ENCODE measurements around the gene RNF144B.
A peak's percentile ranks its signal among the peaks of the same experiment; 100 is the strongest.

The RNF144B gene

DNA sequence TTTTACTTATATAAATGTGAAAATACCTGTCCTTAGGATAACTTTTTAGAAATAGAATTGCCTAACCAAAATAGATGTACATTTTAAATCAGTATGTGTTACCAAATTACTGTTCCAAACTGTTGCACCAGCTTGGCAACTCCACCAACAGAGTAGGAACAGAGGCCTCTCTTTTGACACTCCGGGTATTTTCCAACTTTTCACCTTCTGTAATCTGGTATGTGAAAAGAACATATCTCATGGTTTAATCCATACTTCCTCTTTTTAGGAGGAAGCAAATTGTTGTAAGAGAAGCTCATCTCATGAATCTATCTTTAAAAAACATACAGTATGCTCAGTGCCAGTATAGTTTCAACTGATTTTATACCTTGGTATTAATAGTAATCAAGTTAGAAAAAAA is 24.9 kb downstream of the RNF144B start:
- no peak for DNase-seq

- DNase-seq, result no peak
Measured at GRCh38 chr6:18412644-18413043, 25.5 kb downstream of the RNF144B start.

- DNase-seq, result no peak
Measured at GRCh38 chr6:18413381-18413780, 26.2 kb downstream of the RNF144B start.

GRCh38 chr6:18414116-18414515 is 27.0 kb downstream of the RNF144B start:
- no peak for DNase-seq

DNA sequence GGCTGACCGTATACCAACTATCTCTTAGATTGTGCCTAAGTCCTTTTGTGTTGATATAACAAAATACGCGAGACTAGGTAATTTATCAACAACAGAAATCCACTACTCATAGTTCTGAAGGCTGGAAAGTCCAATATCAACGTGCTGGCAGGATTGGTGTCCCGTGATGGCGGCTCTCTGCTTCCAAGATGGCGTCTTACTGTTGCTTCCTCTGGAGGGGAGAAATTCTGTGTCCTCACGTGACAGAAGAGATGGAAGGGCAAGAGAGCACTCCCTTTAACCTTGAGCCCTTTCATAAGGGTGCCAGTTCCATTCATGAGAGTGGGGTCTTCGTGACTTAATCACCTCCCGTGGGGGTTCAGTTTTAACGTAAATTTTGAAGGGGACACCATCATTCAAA is 28.1 kb downstream of the RNF144B start:
- no peak for DNase-seq

- peak; percentile 82 for DNase-seq
Measured at GRCh38 chr6:18415671-18416340, 28.7 kb downstream of the RNF144B start.

- DNase-seq, result no peak
Measured at GRCh38 chr6:18416341-18416679, 29.2 kb downstream of the RNF144B start.

GRCh38 chr6:18420328-18420727 is 33.2 kb downstream of the RNF144B start:
- no peak for DNase-seq

DNA sequence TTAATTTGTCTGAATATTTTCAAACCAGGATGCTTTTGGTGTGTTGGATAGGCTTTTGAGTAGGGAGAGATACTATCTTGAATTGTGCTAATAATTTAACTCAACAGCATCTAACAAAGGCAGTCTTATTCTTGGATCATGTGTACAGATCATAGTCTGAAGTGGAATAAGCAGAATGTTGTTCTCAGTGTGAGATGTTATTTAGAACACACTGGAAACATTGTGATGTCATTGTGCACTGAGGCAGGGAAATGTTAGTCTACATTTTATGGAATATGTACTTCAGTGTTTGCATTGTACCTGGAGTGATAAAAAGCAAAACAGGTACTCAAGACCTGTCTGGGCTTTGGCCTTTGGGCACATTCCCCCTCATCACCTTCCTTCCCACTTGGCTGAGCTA is 35.0 kb downstream of the RNF144B start:
- no peak for DNase-seq

DNA sequence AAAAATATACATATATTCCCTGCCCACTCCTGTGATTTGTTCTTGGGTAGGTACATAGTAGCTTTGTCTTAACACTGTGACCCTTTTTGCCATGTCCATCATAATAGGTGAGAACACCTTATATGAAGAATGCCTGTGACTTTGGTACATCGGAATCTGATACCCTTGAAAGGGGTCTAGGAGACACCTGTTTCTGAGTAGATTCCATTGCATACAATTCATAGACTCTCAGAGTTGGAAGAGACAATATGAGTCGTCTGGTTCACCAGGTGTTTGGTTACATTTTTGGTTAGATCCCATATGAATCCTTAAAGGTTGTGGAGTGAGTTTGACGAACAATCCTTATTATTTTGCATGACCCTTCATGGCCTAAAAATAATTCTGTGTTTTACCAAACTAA is 36.3 kb downstream of the RNF144B start:
- no peak for DNase-seq

DNA sequence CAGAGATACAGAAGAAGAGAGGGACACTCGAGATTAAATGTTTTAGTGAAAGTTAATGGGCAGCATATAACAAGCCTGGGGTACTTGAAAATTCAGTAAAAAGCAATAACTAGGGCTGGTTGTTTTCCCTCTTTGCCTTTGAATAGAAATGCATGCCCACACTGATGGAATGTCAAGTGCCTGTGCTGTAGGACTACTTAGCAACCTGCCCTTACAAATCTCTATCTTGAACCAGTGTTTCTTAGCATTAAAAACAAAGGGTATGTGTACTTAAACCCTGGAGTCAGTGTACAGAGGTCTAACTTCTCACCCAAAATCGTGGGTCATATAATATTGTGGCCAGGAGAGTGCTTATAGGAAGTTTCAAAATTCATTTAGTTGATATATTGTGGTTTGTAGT is 37.1 kb downstream of the RNF144B start:
- peak; percentile 36 for DNase-seq

DNA sequence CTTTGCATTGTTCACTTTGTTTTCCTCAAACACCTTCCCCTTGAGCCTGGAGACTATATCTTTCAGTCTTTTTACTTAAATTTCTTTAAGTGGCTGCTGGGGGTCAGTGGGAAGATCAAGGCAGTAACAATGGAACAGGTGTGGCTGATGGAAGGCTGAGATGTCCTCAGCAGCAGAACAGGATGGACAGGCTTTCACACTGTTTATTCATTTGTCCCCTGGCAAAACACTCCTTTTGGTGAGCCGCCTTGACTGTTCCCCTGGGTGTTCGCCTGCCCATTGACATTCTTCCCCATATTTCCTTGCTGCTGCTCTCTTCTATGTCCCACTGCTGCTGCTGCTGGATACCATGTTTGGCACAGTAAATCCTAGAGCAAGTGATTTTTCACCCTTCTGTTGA is 38.1 kb downstream of the RNF144B start:
- no peak for DNase-seq

- no peak for DNase-seq
Measured at GRCh38 chr6:18427296-18427695, 40.1 kb downstream of the RNF144B start.

- DNase-seq, result no peak
Measured at GRCh38 chr6:18429655-18430297, 42.6 kb downstream of the RNF144B start.

GRCh38 chr6:18431581-18431980 is 44.4 kb downstream of the RNF144B start:
- DNase-seq, result peak; percentile 59

GRCh38 chr6:18432180-18432579 is 45.0 kb downstream of the RNF144B start:
- DNase-seq, result no peak

GRCh38 chr6:18432619-18433018 is 45.5 kb downstream of the RNF144B start:
- no peak for DNase-seq

GRCh38 chr6:18433059-18433458 is 45.9 kb downstream of the RNF144B start:
- no peak for DNase-seq

- no peak for DNase-seq
Measured at GRCh38 chr6:18436341-18436740, 49.2 kb downstream of the RNF144B start.

DNA sequence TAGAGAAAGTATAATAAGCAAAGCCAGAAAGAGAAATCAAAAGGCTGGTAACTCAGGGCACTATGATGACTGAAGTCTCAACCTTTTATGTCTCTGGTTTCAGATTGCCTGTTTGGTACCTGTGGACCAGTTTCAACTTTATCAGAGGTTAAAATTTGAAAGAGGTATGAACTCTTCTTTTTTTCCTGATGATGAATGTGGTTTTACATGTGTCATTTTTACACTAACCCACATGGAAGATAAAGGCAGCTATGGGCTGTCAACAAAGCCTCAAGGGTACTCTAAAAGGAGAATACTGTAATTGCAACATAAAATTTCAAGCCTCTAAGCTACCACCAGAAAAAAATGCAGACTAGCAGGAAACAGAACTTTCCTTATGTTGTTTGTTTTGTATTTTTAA is 52.4 kb downstream of the RNF144B start:
- DNase-seq, result no peak

GRCh38 chr6:18441251-18441979 is 54.3 kb downstream of the RNF144B start:
- DNase-seq, result no peak

- no peak for DNase-seq
Measured at GRCh38 chr6:18444111-18444510, 57.0 kb downstream of the RNF144B start.

- no peak for DNase-seq
Measured at GRCh38 chr6:18445228-18445627, 58.1 kb downstream of the RNF144B start.

GRCh38 chr6:18446771-18447170 is 59.6 kb downstream of the RNF144B start:
- DNase-seq, result no peak

Data from DMS79 treated with DMSO at 0.1 percent for 48 hours (cell line).